CD4-positive, alpha-beta T cell treated with Interleukin-6 at 100 ng/mL for 8 hours (primary cell): ENCODE measurements around the gene SVOPL.

Experiments used
- DNase-seq: peaks from one replicate; pipeline ENCODE4 v3.0.0-alpha.2; 2020; ENCODE audit warnings: mixed read lengths, low spot score

The SVOPL gene

GRCh38 chr7:138661069-138661635 lies 40.0 kb downstream of the SVOPL start:
- DNase-seq = no peak

- no peak for DNase-seq
Measured at GRCh38 chr7:138658889-138659288, 42.3 kb downstream of the SVOPL start.

DNA sequence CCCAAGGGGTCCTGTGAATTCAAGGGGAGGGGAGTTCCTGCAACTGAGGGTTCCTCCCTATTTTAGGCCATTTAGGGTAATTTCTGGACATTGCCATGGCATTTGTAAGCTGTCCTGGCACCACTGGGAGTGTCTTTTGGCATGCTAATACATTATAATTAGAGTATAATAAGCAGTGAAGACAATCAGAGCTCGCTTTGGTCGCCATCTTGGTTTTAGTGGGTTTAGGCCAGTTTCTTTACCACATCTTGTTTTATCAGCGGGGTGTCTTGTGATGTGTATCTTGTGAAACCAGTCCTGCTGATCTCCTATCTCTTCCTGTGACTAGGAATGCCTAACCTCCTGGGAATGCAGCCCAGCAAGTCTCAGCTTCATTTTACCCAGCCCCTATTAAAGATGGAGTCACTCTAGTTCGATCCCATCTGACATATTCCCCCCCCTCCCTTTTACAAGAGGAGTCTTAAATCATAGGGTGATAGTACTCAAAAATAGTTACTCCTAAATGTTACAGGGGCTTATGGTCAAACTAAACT lies 43.2 kb downstream of the SVOPL start:
- DNase-seq = no peak

- no peak for DNase-seq
Measured at GRCh38 chr7:138656952-138657351, 44.2 kb downstream of the SVOPL start.

DNA sequence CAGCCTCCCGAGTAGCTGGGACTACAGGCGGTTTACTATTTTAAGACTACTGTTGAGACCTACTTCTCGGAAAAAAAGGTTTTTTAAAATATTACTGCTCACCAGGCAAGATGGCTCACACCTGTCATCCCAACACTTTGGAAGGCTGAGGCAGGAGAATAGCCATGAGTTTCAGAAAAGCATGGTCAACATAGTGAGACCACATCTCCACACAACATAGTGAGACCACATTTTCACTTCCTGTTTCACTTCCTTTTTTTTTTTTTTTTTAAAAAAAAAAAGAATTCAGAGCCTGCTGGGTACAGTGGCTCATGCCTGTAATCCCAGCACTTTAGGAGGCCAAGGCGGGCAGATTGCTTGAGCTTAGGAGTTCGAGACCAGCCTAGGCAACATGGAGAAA lies 46.5 kb downstream of the SVOPL start:
- no peak for DNase-seq

DNA sequence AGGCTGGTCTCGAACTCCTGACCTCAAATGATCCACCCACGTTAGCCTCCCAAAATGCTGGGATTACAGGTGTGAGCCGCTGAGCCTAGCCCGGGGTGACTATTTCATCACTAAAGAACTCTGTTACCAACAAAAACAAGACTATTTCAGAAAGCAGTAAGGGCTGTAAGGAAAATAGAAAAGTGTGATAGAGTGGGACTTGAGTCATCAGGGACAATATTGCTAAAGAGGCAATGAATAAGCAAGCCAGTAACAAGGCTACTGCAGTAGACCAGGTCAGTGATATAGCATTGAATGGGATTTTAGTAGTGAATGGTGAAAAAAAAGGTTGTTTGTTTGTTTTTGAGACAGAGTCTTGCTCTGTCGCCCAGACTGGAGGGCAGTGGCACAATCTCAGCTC lies 51.7 kb downstream of the SVOPL start:
- DNase-seq = no peak

- DNase-seq = no peak
Measured at GRCh38 chr7:138645284-138645683, 55.9 kb downstream of the SVOPL start.

DNA sequence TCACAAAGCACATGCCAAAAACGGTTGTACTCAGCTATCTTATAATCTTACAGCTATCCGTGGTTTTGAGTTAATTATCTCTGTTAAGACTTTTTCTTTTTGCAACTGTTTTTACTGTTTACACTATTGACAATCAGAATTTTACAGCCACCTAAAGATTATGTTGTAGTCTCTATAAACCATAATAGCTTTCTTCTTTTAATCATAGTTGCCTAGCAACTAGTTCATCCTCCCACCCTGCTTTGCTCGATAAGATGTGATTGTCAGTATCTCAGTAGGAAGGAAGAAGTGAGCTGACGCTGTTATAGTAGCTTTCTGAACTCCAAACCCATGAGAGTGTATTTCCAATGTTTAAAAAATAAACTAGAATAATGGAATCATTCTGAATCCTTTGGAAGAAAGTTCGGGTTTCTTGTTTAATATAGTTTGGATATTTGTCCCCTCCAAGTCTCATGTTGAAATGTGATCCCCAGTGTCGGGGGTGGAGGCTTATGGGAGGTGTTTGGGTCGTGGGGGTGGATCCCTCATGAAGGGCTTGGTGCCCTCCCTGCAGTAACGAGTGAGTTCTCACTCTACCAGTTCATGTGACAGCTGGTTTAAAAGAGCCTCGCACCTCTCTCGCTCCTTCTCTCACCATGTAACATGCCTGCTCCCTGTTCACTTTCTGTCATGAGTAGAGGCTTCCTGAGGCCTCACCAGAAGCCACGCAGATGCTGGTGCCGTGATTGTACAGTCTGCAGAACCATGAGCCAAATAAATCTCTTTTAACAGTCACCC lies 68.1 kb downstream of the SVOPL start:
- DNase-seq = no peak

DNA sequence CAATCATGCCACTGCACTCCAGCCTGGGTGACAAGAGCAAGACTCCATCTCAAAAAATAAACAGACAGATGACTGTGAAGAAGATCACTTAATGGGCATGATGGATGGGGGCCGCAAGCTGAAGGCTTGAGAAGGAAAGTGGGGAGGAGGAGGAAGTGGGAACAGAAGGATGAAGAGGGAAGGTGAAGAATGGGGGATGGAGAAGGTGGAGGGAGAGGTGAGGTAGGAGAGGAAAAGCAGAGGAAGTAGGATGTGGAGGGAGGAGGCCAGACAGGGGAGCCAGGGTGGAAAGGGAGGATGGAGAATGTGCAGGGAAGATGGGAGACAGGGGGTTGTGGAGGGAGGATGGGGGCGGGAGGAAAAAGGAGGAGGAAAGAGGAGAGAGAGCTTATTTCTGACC lies 68.8 kb downstream of the SVOPL start:
- DNase-seq = no peak

DNA sequence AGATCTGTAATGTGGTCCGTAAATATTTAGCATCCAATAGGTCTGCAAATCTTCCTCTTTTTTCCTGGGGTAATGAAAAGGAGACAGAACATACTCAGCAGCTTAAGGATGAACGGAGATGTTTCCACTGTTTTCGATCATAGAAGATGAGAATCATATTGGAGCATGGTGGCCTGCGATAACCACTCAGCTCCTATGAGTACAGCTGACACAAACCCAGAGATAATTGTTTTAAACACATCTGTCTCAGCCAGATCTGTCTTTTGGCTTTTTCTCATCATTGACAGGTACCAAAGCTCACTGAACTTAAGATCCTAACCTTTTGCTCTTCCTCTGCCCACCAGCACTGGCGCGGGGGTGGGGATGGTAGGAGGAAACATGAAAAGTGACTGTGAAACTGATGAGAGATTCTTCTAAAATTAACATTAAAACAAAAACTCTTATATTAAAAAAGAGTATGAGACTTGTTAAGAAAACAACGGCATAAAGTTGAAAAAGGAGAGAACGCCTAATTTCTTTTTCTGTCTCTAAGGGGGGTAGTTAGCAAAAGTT lies 71.0 kb downstream of the SVOPL start:
- DNase-seq = no peak

- DNase-seq = no peak
Measured at GRCh38 chr7:138627361-138627760, 73.8 kb downstream of the SVOPL start.

DNA sequence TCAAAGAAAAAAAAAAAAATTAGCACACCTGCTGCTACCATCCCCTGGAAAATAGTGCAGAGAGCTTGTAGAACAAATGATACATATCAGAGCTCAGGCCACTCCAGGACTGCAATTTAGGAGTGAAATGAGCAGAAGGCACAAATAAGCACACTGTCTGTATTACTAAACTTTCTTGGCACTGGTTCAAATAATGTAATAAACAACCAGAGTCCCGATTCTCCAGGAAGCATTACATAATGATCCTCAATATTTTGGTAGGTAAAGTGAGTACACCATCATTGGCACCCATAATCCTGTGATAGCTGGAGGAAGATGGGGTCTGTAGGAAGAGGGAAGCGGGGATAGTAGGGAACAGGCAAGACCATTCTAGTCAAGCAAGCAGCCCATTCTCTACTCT lies 74.3 kb downstream of the SVOPL start:
- no peak for DNase-seq

- DNase-seq = peak; percentile 27
Measured at GRCh38 chr7:138625849-138626230, 75.3 kb downstream of the SVOPL start.

GRCh38 chr7:138625084-138625848 lies 75.9 kb downstream of the SVOPL start:
- peak; percentile 27 for DNase-seq

GRCh38 chr7:138622841-138623240 lies 78.3 kb downstream of the SVOPL start:
- DNase-seq = no peak

GRCh38 chr7:138618933-138619332 lies 82.2 kb downstream of the SVOPL start:
- no peak for DNase-seq

GRCh38 chr7:138618506-138618905 lies 82.7 kb downstream of the SVOPL start:
- DNase-seq = no peak

GRCh38 chr7:138616085-138616484 lies 85.1 kb downstream of the SVOPL start:
- DNase-seq = no peak

- no peak for DNase-seq
Measured at GRCh38 chr7:138613630-138614029, 87.5 kb downstream of the SVOPL start.

DNA sequence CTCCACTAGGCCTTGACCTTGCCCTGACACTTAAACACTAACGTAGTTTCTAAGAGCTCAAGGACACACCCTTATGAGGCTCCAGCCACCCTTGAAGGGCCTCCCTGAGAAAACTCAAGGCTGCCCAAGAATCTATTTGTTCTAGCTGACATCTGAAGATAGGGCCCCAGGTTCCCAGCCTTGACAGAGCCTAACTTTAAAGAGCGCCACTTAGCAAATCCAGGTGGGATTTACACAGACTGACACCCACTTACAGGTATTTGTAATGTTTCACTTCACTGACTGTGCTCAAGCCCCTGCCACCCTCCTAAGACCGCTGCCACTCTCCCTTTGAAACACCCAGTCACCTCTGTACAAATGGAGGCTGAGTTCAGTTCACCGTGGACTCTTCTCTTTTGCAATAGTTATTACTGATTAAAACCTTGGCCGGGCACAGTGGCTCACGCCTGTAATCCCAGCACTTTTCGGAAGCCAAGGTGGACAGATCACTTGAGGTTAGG lies 90.4 kb downstream of the SVOPL start:
- DNase-seq = no peak

DNA sequence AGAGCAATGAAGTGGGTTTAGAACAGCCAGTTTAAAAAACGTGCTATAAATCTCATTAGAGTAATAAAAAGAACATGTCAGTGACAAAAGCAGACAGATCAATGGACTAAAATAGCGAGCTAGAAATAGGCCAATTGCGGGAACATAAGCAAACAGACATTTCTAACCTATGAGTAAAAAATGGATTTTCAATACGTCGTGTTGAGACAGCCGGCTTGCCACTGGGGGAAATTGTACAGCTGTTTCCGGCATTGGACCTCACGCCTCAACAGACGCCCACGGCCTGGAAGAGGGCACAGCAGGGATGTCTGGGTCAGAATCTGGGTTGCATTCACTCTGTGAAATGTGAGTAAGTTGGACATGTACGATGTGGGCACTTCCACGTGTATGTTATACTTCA lies 92.9 kb downstream of the SVOPL start:
- DNase-seq = no peak
